Stimulated activated CD4-positive, alpha-beta T cell treated with anti-CD3 and anti-CD28 coated beads, Interleukin-2, amount 100 ng/mL, for 4 hours (primary cell): ENCODE results near the gene TLCD1.
"Not testable (repeated sequence)": the region's sequence is repeated elsewhere in the genome, so short reads cannot be mapped to it uniquely, and the experiment has no call there.

ENCODE experiments used
- DNase-seq: peaks from one replicate; pipeline ENCODE4 v3.0.0-alpha.2; 2020; ENCODE audit warnings: low read depth

TLCD1 gene

GRCh38 chr17:28747051-28747691 lies 21.1 kb upstream of the TLCD1 start:
- no peak for DNase-seq

GRCh38 chr17:28746611-28747050 lies 20.6 kb upstream of the TLCD1 start:
- no peak for DNase-seq

GRCh38 chr17:28745786-28746411 lies 19.9 kb upstream of the TLCD1 start:
- no peak for DNase-seq

- no peak for DNase-seq
Measured at GRCh38 chr17:28744972-28745785, 19.1 kb upstream of the TLCD1 start.

GRCh38 chr17:28744104-28744971 lies 18.3 kb upstream of the TLCD1 start:
- peak; percentile 63 for DNase-seq

- DNase-seq: peak; percentile 70
Measured at GRCh38 chr17:28743243-28744103, 17.4 kb upstream of the TLCD1 start, which contains the start of gene TRAF4. TSS of gene TRAF4 (plus strand) at chr17:28744011. CDS start at chr17:28744113, 102 bp downstream.

- no peak for DNase-seq
Measured at GRCh38 chr17:28741358-28742349, 15.6 kb upstream of the TLCD1 start.

GRCh38 chr17:28740406-28741357 lies 14.6 kb upstream of the TLCD1 start:
- no peak for DNase-seq

GRCh38 chr17:28738680-28739384 lies 12.8 kb upstream of the TLCD1 start:
- DNase-seq: peak; percentile 80

GRCh38 chr17:28737770-28738679 lies 12.0 kb upstream of the TLCD1 start:
- DNase-seq: no peak

- DNase-seq: no peak
Measured at GRCh38 chr17:28737316-28737715, 11.3 kb upstream of the TLCD1 start.

GRCh38 chr17:28735913-28736769 lies 10.1 kb upstream of the TLCD1 start:
- DNase-seq: not testable (repeated sequence)

GRCh38 chr17:28735242-28735722 lies 9.2 kb upstream of the TLCD1 start:
- no peak for DNase-seq

GRCh38 chr17:28734712-28735241 lies 8.7 kb upstream of the TLCD1 start:
- DNase-seq: no peak

- DNase-seq: no peak
Measured at GRCh38 chr17:28733346-28733745, 7.3 kb upstream of the TLCD1 start.
